Neural progenitor cell (in vitro differentiated cells): ENCODE measurements around the gene KCNK7.

ENCODE experiments used
- EZH2 ChIP-seq: fragments of 200-600 bp; sonication (generic); IDR thresholded peaks from 2 replicates; pipeline ENCODE4 v1.6.1; 2017; ENCODE audit warnings: antibody characterized with exemption, mild to moderate bottlenecking, moderate library complexity
- TF ChIP-seq, protein P1 (sequence below): fragments of 200-600 bp; sonication (generic); IDR thresholded peaks from 2 replicates; pipeline ENCODE4 v1.5.1; 2017; ENCODE audit warnings: antibody characterized with exemption, mild to moderate bottlenecking

- TF ChIP-seq, protein P1, sequence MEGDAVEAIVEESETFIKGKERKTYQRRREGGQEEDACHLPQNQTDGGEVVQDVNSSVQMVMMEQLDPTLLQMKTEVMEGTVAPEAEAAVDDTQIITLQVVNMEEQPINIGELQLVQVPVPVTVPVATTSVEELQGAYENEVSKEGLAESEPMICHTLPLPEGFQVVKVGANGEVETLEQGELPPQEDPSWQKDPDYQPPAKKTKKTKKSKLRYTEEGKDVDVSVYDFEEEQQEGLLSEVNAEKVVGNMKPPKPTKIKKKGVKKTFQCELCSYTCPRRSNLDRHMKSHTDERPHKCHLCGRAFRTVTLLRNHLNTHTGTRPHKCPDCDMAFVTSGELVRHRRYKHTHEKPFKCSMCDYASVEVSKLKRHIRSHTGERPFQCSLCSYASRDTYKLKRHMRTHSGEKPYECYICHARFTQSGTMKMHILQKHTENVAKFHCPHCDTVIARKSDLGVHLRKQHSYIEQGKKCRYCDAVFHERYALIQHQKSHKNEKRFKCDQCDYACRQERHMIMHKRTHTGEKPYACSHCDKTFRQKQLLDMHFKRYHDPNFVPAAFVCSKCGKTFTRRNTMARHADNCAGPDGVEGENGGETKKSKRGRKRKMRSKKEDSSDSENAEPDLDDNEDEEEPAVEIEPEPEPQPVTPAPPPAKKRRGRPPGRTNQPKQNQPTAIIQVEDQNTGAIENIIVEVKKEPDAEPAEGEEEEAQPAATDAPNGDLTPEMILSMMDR, result peak; percentile 61
- TF ChIP-seq EZH2, result no peak
Observed at GRCh38 chr11:65551572-65552387, 43.8 kb downstream of the KCNK7 start.
